NCI-H2196 (cell line): ENCODE data around the gene KRTAP10-12.

Source experiments
- DNase-seq: peaks from one replicate; lab custom pipeline; 2025; ENCODE audit not compliant: unreplicated experiment; lab: John Stamatoyannopoulos, UW

Gene KRTAP10-12

DNA sequence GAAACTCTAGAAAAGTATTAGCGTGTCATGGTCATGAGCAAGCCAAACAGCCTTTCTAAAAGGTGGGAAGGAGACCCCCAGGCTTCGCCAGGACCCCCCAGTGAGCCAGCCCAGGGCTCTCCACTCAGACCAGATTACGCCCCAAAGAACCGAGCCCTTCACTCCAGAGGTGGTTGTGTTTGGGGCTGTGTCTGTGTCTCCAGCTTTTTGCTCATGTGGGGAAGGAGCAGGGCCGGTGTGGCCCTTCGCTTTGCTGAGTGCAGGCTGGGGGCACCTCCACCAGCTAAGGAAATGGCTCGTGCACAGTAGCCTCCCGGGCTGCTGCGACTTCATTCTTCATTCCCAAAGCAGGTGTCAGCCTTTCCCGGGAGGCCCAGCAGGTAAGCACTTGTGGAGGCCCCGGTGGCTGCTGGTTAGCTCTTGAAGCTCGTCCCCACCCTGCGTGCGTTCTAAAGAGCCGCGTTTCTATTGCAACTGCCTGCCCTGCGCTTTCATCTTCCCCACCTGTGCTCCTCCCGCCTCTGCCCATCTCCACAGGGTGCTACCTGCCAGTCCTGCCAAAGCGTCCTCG lies 13.9 kb downstream of the KRTAP10-12 start:
- peak; percentile 73 for DNase-seq

DNA sequence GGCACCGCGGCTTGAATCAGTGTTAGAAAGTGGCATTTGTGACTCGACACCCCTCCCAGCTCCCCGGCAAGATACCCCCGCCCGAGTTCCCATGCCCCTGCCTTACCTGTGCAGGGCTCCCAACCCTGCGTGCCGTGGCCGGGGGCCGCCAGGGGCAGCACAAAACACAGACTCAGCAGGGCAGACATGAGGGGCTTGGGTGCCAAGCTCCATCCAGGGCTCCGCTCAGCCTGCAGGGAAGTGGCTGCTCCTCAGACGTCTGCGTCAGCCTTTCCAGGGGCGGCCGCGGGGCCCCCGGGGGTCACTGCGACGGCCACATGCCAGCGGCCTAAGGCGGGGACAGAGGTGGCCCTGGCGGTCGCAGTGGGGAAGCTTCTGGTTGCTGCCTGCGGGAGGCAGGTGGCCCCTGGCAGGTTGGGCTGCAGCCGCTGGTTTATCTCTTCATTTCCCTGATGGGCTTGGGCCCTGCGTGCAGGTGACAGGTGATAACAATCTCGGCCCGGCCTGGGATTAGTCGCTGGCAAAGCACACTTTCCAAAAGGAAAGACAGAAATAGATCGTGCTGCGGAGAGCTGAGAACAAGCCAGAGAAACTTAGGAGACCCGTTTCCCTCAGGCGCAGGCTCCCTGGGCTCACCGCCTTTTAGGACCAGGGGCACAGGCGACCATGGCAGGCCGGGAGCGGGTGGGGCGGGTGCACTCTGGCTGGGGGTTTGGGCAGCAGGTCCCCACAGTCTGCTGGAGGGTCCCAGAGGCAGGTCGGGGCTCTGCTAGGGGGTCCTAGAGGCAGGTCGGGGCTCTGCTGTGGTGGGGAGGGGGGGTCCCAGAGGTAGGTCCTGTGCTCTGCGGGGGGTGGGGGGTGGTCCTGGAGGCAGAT lies 14.6 kb downstream of the KRTAP10-12 start, which contains the start of gene TSPEAR:
TSS of gene TSPEAR (minus strand) at position 246 of the 876 bp plus-strand sequence. CDS start at position 188, 58 bp downstream.
- DNase-seq = peak; percentile 9

DNA sequence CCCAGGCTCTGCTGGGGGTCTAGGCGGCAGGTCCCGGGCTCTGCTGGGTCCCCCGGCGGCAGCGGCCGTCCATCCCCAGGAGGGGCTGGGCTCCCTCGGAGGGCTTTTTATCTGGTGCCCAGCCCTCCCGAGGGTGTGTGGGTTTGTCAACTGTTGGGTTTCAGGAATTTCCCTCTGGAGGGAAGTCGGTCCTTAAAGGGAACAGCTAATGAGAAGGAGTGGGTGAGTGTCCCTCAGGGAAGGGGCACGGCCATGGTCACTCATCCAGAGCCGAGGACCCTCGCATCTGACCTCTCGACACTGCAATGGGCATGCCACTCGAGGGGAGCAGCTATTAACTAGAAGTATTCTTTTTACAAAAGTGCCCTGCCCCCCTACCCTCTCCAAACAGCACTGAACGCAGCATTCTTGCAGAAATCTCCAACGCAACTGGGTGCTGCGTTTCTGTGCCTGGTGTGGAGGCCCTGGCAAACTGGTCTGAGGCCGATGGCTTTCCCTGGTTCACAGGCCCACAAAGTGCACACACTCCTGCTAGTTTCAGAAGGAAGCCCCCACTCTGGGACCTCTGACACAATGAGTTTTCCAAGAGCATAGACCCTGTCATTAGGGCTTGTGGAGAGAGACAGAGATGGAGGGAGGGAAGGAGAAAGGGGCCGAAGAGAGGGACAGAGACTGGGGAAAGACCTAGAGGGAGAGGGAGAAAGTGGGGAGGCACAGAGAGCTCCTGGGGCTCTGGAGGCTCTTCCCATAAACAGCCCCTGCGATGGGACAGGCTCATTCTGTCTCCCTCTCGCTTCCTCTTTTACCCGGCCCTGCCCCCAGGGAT lies 15.4 kb downstream of the KRTAP10-12 start:
- DNase-seq = no peak

DNA sequence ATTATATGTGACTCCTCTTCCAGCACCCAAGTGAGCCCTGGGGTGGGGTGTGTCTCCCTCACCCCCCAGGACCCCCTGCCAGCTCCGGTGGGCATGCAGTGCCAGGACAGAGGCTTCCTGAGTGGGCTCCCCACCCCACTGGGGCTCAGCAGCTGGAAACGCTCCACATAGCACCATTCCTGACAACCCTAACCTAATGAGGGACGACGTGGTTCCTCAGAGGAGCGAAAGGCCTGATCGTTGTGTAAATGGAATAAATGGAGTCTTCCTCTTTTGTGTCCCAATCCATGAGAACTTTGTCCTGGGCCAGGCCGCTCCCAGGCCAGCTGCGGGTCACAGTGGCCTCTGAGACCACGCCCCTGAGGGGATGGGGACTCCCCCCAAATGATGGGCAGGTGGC lies 16.2 kb downstream of the KRTAP10-12 start:
- DNase-seq = no peak

DNA sequence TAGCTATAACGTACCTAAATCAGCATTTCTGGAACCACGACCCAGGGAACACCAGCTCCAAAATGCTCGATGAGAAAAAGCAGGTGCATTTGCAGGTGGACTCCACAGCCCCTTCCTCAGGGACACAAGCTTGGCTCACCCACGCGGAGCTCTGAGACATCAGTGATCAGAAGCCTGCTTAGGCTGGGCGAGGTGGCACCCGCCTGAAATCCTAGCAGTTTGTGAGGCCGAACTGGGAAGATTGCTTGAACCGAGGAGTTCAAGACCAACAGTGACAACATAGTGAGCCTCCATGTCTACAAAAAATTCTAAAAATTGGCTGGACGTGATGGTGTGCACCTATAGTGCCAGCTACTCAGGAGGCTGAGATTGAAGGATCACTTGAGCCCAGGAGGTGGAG lies 16.9 kb downstream of the KRTAP10-12 start:
- no peak for DNase-seq

DNA sequence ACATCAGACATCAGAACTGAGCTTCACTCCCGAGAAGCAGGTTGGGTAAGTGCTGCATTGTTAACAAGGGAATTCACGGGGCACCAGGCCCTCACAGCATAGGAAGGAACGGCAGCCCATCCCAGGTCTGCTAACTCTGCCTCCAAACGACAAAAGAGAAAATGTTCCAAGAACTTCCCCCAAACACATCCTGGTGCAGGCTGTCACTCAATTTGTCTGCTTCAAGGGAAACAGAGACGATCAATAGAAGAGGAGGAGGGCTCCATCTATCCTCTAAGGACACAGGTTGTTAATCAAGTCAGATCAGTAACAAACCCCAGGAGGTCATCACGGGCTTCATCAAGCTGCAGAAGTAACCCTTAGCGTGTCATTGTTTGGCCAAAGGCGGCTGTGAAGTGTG lies 17.9 kb downstream of the KRTAP10-12 start:
- no peak for DNase-seq

DNA sequence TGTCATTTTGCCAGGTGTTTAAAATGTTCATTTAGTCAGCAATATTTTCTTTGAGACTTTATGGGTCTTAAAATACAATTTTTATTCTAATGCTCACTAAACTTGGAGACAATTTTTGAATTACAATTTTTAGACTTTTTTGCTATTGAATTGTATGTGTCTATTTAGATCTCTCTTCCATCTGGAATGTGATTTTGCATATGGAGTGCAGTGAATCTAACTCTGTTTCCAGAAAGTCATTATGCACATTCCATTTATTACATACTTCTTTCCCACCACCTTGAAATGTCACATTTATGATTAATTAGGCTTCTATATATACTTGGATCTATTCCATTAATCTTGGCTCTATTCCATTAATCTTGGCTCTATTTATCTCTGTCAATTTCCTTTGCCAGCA lies 20.0 kb downstream of the KRTAP10-12 start:
- DNase-seq = no peak

DNA sequence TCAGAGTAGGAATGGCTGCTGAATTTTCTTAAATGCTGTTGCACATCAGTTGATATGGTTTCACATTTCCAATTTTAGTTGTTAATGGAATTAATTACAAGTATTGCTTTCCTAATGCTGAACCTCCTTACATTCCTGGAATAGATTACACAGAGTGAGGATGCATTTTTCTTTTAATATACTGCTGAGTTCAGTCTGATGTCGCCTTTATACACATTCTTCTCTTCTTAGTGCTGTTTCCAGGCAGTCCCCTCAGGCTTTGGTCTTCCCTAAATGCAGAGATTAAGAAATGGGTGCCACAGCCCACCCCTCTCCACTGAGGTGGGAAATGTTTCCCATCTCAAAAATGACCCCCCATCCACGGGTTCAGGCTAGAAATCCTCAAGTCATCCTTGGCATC lies 21.1 kb downstream of the KRTAP10-12 start:
- DNase-seq = no peak

DNA sequence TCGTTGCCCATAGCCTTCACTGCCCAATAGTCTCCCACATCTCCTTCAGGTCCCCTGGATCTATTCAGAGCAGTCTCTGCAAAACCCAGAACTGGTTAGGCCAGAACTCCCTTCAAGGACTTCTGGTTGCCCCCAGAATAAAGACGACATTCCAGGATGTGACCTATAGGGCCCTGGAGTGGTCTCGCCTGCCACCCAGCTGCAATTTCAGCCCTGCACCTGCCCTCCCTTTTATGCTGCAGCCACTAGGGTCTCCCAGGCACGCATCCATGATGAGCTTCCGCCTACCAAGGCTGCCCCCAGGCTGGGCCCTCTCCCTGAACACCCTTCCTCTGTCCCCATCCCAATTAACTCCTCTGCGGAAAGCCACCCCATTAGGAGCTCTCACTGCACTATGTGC lies 21.6 kb downstream of the KRTAP10-12 start:
- DNase-seq = no peak

DNA sequence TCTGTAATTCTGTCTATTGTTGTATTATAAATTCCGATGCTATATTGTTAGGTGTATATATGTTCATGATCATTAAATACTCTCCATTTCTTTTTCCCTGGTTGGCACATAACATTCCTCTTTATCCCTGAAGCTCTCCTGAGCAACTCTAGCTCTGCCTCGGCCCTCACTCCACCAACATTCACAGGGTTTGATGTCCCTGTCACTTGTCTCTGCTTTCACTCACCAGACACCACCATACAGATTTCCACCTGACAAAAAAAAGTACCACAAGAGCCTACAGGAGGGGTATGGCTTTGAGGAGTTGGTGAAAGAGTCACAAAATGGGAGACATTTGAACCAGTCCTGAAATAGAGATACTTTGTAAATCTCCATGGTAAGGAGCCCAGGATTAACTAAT lies 23.2 kb downstream of the KRTAP10-12 start:
- DNase-seq = no peak

DNA sequence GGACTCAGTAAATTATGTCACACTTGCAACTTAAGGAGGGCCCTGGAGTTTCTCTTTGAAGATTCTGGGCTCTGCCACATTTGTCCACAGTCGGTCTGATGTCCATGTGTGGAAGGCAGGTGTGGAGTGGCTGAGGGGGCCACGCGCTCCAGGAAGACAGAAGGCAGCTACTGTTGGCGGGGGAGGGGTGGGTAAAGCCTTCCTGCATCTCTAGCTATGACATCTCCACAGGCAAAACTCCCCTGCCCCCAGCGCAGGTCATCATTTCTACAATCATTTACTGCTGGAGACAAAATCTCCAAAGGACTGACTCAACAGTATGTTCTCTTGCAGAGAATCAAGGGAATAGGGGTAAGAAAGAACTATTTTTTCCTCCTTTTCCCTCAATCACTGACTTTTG lies 25.8 kb downstream of the KRTAP10-12 start:
- DNase-seq = no peak

DNA sequence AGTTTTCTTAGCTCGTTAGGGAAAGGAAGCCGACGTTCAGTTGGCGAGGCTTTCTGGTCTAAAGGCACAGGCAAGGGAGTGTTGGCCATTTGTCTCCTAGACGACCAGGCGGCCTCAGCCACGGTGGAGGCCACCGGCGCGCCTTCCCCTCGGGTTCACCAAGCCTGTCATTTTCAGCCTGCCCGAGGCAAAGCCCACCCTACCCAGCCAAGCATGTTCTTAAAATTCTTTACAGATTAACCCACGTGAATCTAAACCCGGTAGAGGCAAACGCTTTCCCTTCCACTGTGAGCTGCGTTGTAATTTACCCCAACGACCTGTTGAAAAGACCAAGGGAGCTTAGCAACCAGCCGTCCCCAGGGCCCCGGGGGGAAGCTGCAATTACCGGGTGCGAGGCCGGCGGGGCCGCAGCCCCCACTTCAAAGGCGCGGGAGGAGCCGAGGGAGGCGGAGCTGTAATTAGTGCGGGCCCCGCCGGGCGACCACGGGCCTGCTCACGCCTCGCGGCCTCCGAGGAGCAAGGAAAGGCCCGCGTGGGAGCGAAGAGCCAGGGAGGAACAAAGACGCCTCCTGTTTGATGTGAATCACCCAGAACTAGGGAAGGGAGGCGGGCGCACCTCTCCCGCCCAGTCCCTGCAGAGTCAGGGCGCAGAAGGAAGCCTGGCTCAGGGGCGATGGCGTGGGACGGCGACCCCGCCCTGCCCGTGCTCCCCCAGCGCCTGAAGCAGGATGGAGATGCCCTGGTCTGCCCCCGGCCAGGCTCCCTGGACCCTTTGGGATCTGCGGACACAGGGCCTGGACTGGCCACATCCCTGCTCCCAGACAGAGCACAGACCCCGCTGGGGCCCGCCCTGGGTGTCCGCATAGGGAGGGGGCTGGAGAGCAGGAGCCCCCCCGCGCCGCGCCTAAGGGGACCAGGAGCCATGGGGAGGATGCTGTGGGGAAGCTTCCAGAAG lies 26.5 kb downstream of the KRTAP10-12 start:
- DNase-seq = no peak

DNA sequence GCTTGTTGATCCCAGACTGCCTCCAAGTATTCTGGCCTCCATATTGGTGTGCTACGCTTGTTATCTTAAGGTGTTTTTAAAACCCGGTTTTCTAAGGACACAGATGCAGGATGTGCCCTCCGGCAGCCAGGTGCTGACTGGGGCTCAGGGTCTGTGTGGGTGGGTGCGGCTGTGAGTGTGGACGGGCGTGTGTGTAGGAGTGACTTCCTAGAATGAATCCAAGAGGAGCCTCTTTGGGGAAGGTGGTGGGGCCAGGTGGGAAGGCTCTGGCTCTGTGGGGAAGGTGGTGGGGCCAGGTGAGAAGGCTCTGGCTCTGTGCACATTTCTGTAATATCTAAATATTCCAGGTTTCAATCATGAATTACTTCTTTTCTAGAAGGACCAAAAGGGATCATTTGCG lies 27.2 kb downstream of the KRTAP10-12 start:
- no peak for DNase-seq

DNA sequence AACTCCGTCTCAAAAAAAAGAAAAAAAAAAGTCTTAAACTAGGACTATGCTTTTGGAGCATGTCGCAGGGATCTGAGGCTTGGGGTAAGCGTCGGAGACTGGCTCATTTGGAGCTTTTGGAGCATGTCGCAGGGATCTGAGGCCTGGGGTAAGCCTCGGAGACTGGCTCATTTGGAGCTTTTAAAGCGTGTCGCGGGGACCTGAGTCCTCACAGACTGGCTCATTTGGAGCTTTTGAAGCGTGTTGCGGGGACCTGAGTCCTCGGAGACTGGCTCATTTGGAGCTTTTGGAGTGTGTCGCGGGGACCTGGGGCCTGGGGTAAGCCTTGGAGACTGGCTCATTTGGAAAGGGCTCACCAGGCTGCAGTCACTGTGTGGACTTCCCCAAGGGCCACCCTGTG lies 28.0 kb downstream of the KRTAP10-12 start:
- DNase-seq = no peak

DNA sequence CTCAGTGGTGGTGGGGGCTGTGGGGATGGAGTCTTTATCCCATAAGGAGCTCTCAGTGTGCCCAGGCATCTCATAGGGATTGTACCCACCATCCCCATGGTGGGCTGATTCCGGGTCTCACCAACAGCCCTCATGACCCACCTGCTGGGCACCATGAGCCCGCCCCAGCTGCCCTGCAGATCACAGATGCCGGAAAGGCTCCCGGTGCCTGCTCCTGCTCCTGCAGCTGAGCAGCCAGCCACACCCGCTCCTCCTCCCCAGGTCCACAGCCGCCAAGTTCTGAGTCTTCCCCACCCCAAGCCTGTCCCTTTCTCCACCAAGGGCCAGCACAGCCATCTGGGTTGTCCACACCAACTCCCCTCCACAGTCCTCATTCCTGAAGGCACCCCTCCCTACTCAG lies 29.9 kb downstream of the KRTAP10-12 start:
- no peak for DNase-seq

DNA sequence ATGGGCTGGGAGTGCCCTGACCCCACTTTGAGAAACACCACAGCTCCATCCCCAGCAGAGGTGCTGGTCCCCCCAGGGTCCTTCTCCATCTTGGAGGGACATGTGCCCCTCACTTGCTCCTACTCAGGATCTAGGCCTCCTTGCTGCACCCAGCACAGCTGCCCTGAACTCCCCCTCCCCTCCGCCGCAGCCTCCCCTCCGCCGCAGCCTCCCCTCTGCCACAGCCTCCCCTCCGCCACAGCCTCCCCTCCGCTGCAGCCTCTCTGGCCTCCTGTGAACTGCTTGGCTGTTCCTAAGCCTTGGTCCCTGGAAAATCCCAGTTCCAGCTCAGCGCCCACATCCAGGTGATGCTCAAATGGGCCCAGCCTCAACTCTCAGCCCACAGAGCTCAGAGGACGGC lies 30.3 kb downstream of the KRTAP10-12 start:
- no peak for DNase-seq

DNA sequence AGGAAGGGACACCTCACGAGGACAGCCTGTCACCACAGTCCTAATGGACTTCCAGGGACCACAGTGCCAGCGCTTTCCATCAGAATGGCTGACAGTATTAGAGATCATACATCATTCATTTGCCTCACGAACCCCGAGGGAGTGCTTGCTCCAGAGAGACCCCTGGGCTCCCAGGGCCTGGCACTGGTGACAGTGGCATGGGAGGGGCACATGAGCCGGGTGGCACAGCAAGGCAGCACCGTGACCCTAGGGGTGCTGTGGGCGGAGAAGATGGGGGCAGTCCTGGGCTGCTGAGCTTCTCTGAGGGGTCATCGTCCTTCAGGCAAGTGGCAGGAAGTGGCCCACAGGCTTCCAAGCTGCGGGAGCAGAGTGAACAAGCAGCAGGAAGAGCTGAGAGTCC lies 30.8 kb downstream of the KRTAP10-12 start:
- DNase-seq = no peak

DNA sequence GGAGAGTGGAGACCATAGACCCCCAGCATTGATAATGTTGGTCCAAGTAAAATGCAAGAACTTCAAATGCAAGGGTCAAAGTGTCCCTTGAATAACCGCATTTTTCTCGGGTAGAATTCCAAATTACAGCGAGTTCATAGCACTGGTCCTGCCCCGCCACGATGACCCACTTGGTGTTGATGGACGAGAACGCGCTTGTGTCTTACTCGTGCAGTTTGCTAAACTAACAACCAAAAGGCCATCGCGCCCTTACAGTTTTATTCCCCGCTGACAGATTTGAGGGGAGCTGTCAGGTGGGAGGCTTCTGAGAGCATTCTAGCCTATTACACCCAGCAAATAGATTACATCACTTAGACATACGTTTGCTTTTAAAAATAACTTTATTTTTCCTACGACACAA lies 31.7 kb downstream of the KRTAP10-12 start:
- DNase-seq = no peak

DNA sequence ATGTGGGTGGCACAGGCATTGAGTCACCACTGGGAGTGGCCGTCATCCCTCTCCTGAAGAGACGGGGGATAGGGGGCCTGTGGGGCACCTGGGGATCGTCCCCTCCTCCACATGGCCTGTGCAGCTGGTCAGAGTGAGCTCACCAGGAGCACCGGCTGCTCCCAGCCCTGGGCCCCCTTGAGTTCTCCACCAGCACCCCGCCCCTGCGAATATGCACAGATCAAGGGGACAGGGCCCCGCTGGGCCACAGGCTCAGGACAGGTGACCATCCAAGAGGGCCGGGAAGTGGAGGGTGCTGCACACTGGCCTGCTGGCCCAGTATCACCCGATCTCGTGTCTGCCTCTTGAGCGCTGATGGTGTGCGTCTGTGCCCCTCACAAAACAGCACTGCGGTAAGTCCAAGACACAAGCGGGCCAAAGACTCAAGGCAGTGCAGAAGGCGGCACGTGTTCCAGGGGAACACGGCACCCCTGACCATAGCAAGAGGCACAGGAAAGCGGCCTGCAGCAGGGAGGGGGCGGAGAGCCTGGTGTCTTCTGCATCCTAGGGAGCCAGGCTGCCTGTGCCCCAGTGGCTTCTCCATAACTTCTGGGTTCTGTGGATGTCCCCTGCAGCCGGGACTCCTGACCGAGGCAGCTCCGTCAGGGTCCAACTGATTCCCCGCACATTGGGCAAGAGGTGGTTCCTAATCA lies 32.5 kb downstream of the KRTAP10-12 start:
- DNase-seq = no peak

DNA sequence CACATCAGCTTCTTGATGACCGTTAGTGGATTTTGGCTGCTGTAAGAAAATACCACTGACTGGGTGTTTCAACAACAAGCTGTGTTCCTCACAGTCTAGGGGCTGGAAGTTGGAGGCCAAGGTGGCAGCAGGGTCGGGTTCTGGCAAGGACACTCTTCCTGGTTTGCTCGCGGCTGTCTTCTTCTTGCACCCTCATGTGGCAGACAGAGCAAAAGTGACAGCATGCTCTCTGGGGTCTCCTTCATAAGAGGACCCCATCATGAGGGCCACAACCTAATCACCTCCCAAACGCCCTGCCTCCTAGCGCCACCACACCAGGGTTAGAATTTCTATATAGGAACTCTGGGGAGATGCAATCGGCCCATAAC lies 33.0 kb downstream of the KRTAP10-12 start:
- DNase-seq = no peak
